HepG2 (cell line): ENCODE results near the gene CTNND2. TPM values are rescaled to one million over a fixed set of nuclear protein-coding genes. Genes with fewer than 3 reads are reported as not detected.

ENCODE experiments used
- ATAC-seq: fragments of 200-7000 bp; cut with Tn5 transposase; 3 replicates; pipeline ENCODE4 v1.9.1; 2020; ENCODE audit warnings: mild to moderate bottlenecking, moderate library complexity
- BruUV-seq: library from RNA; stranded (reverse); fragments of 400-500 nt; replicated peaks from 2 replicates; lab custom pipeline; 2021; lab: Mats Ljungman, UMichigan
- CTCF ChIA-PET: fragments of 300-600 bp; formaldehyde crosslinking; extraction: SDS; loops from one replicate; lab custom pipeline; 2021; ENCODE audit warnings: low total read pairs, inconsistent platforms, low intra/inter-chr PET ratio; lab: Yijun Ruan, JAX
- POLR2A ChIA-PET: fragments of 350-600 bp; sonication (Branson Sonifier 250); formaldehyde crosslinking; loops from one replicate; lab custom pipeline; 2020; ENCODE audit warnings: antibody characterized with exemption, inconsistent platforms; lab: Yijun Ruan, JAX
- DNase-seq: peaks from one replicate; pipeline ENCODE4 v3.0.0-alpha.2; 2015; ENCODE audit warnings: low spot score
- FAIRE-seq: peaks from 3 replicates; lab custom pipeline; 2011; peaks lifted over from hg19 to GRCh38; lab: Jason Lieb, UNC
- H2AFZ ChIP-seq: one replicate; pipeline ENCODE4 v1.6.1; 2011; ENCODE audit warnings: low read length, inconsistent platforms
- H3K27ac ChIP-seq: fragments of 300-600 bp; 3 replicates; pipeline ENCODE4 v1.8.0; 2011; ENCODE audit warnings: mixed run types, mild to moderate bottlenecking, mixed read lengths, low read length, inconsistent platforms; ENCODE audit not compliant: insufficient read depth; ENCODE audit errors: extremely low read length
- H3K27me3 ChIP-seq, 2 experiments: fragments of 200-600 bp in 1 of 2; 2 replicates in 1 of 2; 3 replicates in 1 of 2; pipeline versions ENCODE4 v1.6.0 to v1.8.0; 2011; ENCODE audit warnings: low read length in 2 of 2, mild to moderate bottlenecking in 2 of 2, moderate library complexity in 2 of 2, inconsistent platforms in 1 of 2; ENCODE audit not compliant: insufficient read depth in 2 of 2, control insufficient read depth in 1 of 2
- H3K36me3 ChIP-seq, 2 experiments: fragments of 200-600 bp in 1 of 2; replicated peaks in 1 of 2; 2 replicates in 1 of 2; 3 replicates in 1 of 2; pipeline versions ENCODE4 v1.5.1 to v1.8.0; 2011; ENCODE audit warnings: low read length in 2 of 2, inconsistent platforms in 1 of 2; ENCODE audit not compliant: insufficient read depth in 2 of 2, control insufficient read depth in 1 of 2
- H3K4me1 ChIP-seq: 2 replicates; pipeline ENCODE4 v1.5.1; 2012; ENCODE audit warnings: low read length, inconsistent platforms; ENCODE audit not compliant: insufficient read depth
- H3K4me2 ChIP-seq: 2 replicates; pipeline ENCODE4 v1.6.0; 2011; ENCODE audit warnings: low read depth, low read length, inconsistent platforms
- H3K4me3 ChIP-seq, 3 experiments: fragments of 200-600 bp in 1 of 3; sonication (generic), shearing (Covaris generic) in 1 of 3; replicated peaks in 1 of 3; 2 replicates each; pipeline ENCODE4 v1.5.1; 2011 to 2016; ENCODE audit warnings: low read length in 3 of 3, inconsistent platforms in 2 of 3, low read depth in 2 of 3, mild to moderate bottlenecking in 2 of 3, control low read depth in 1 of 3, mixed read lengths in 1 of 3; ENCODE audit not compliant: insufficient read depth in 1 of 3
- H3K79me2 ChIP-seq: one replicate; pipeline ENCODE4 v1.6.1; 2011; ENCODE audit warnings: low read length, inconsistent platforms; ENCODE audit not compliant: insufficient read depth
- H3K9ac ChIP-seq: 2 replicates; pipeline ENCODE4 v1.6.0; 2011; ENCODE audit warnings: mild to moderate bottlenecking, low read depth, low read length, inconsistent platforms; ENCODE audit not compliant: insufficient read depth
- H3K9me3 ChIP-seq: 2 replicates; pipeline ENCODE4 v1.5.1; 2012; ENCODE audit warnings: mild to moderate bottlenecking, low read length
- H4K20me1 ChIP-seq: 2 replicates; pipeline ENCODE4 v1.6.0; 2011; ENCODE audit warnings: inconsistent platforms, mild to moderate bottlenecking, low read length, moderate library complexity; ENCODE audit not compliant: insufficient read depth
- CEBPG ChIP-seq: IDR thresholded peaks from 2 replicates; pipeline ENCODE4 v1.6.1; 2016
- GATAD2A ChIP-seq: IDR thresholded peaks from 2 replicates; pipeline ENCODE4 v1.6.1; 2016
- HNRNPUL1 ChIP-seq: fragments of 200-400 bp; formaldehyde crosslinking; IDR thresholded peaks from 2 replicates; pipeline ENCODE4 v1.6.1; 2017; ENCODE audit warnings: low read depth, mild to moderate bottlenecking, low read length, moderate library complexity
- MBD4 ChIP-seq: IDR thresholded peaks from 2 replicates; pipeline ENCODE4 v1.6.1; 2012; ENCODE audit warnings: low read length, inconsistent platforms, borderline replicate concordance
- POLR2AphosphoS5 ChIP-seq: IDR thresholded peaks from 2 replicates; pipeline ENCODE4 v1.6.1; 2012; ENCODE audit warnings: low read depth, low read length
- SNAPC2 ChIP-seq: sonication (generic); formaldehyde crosslinking; IDR thresholded peaks from 2 replicates; pipeline ENCODE4 v1.8.1; 2022; ENCODE audit warnings: mild to moderate bottlenecking, missing genetic modification reagents
- SRSF1 ChIP-seq: fragments of 200-400 bp; formaldehyde crosslinking; optimal IDR thresholded peaks from 2 replicates; pipeline ENCODE3; 2017; ENCODE audit warnings: mild to moderate bottlenecking, low read depth, low read length, moderate library complexity
- SRSF4 ChIP-seq: fragments of 200-400 bp; formaldehyde crosslinking; IDR thresholded peaks from one replicate; pipeline ENCODE4 v1.6.1; 2018; ENCODE audit warnings: mild to moderate bottlenecking, low read depth, low read length, moderate library complexity; ENCODE audit not compliant: poor library complexity, severe bottlenecking
- STAG1 ChIP-seq: sonication (generic); formaldehyde crosslinking; IDR thresholded peaks from 2 replicates; pipeline ENCODE4 v1.4.0; 2020; ENCODE audit warnings: missing genetic modification reagents
- whole genome bisulfite sequencing: methylation state at CpG from one replicate; pipeline ENCODE4 v1.1.6; 2017; ENCODE audit warnings: low lambda C conversion rate; 5-methylcytosine and 5-hydroxymethylcytosine counted together
- in situ Hi-C: cut with HindIII; loops from 2 replicates; pipeline ENCODE4 v1.10.0; 2017; ENCODE audit warnings: low pct_unique_long_range_greater_than_20kb; ENCODE audit not compliant: extremely low pct_ligation_motif_present
- intact Hi-C: fragments of 100-400 bp; cut with micrococcal nuclease; formaldehyde crosslinking; loops from one replicate; pipeline ENCODE4 v1.10.0; 2022; ENCODE audit not compliant: unreplicated experiment
- polyA plus RNA-seq, 8 experiments: library from polyadenylated mRNA; depleted of rRNA in 3 of 8; stranded (reverse) in 7 of 8; unstranded in 1 of 8; fragments of >200 nt; fragmentation: Illumina TruSeq in 4 of 8; extraction: Trizol in 4 of 8; gene quantifications; 2 replicates each; pipeline versions ENCODE4 v1.2.1 to v1.2.3, GENCODE V29; 2011 to 2016; ENCODE audit warnings: low read depth in 4 of 8, missing spikeins in 1 of 8, mixed read lengths in 1 of 8; ENCODE audit not compliant: insufficient read depth in 1 of 8
- total RNA-seq, 5 experiments: library from RNA; depleted of rRNA; stranded (reverse); fragments of >200 nt; fragmentation: Illumina TruSeq; extraction: Trizol; gene quantifications; 2 replicates each; pipeline ENCODE4 v1.2.3, GENCODE V29; 2016; ENCODE audit warnings: low read depth in 1 of 5
- TF ChIP-seq, protein P1 (sequence below): sonication (generic); formaldehyde crosslinking; IDR thresholded peaks from 2 replicates; pipeline ENCODE4 v1.4.0; 2020; ENCODE audit warnings: low read depth, missing genetic modification reagents
- TF ChIP-seq, protein P2 (sequence below): sonication (generic); formaldehyde crosslinking; IDR thresholded peaks from 2 replicates; pipeline ENCODE4 v1.4.0; 2020; ENCODE audit warnings: missing genetic modification reagents

Gene CTNND2
- total and polyA plus RNA-seq, 2 of the 13 experiments (the other 11 are each of a cell fraction or from before 2014, with no cell fraction given): not detected

DNA sequence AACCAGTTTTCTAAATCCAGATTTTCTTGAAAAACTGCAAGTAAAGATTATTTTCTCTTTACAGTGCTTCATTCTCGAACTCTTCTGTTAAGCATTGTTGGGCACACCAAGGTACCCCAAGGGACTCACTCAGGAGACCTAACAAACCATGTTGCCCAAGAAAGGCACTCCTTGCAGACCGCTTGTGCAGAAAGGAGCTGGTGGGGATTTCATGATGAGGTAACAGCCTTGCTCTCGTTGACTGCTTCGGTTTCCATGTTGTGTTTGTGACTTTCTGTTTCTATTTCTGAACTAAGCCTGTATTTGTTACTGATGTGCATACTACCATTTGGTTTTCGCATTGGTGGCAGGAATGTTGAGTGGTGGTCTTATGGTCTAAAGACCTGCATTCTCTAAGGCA lies 876.6 kb downstream of the CTNND2 start:
- Histone ChIP-seq H3K79me2 (no peaks in the 10 kb centered on the region), H3K36me3 (no peaks in the 10 kb centered on the region), H3K4me2 (no peak overlapping the region), H3K27ac (no peak overlapping the region), H3K9me3 (peaks cover 6% of the 10 kb centered on the region), H2AFZ (no peak overlapping the region)
- ChIA-PET CTCF (no interaction called here), POLR2A (no interaction called here)
- ATAC-seq (no peak), DNase-seq (no peak)
- WGBS: 9% methylated on average over 5 of the region's 5 CpGs
- intact Hi-C loops: no loop called here
- in situ Hi-C loops: no loop called here
- TF ChIP-seq SRSF4 (no peak), GATAD2A (CRISPR knock-in tag) (no peak), CEBPG (no peak), SRSF1 (no peak), MBD4 (no peak), POLR2AphosphoS5 (no peak), STAG1 (no peak), HNRNPUL1 (no peak), SNAPC2 (no peak)
- TF ChIP-seq, protein P1, sequence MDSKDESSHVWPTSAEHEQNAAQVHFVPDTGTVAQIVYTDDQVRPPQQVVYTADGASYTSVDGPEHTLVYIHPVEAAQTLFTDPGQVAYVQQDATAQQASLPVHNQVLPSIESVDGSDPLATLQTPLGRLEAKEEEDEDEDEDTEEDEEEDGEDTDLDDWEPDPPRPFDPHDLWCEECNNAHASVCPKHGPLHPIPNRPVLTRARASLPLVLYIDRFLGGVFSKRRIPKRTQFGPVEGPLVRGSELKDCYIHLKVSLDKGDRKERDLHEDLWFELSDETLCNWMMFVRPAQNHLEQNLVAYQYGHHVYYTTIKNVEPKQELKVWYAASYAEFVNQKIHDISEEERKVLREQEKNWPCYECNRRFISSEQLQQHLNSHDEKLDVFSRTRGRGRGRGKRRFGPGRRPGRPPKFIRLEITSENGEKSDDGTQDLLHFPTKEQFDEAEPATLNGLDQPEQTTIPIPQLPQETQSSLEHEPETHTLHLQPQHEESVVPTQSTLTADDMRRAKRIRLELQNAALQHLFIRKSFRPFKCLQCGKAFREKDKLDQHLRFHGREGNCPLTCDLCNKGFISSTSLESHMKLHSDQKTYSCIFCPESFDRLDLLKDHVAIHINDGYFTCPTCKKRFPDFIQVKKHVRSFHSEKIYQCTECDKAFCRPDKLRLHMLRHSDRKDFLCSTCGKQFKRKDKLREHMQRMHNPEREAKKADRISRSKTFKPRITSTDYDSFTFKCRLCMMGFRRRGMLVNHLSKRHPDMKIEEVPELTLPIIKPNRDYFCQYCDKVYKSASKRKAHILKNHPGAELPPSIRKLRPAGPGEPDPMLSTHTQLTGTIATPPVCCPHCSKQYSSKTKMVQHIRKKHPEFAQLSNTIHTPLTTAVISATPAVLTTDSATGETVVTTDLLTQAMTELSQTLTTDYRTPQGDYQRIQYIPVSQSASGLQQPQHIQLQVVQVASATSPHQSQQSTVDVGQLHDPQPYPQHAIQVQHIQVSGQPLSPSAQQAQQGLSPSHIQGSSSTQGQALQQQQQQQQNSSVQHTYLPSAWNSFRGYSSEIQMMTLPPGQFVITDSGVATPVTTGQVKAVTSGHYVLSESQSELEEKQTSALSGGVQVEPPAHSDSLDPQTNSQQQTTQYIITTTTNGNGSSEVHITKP (CRISPR knock-in tag): no peak
- TF ChIP-seq, protein P2, sequence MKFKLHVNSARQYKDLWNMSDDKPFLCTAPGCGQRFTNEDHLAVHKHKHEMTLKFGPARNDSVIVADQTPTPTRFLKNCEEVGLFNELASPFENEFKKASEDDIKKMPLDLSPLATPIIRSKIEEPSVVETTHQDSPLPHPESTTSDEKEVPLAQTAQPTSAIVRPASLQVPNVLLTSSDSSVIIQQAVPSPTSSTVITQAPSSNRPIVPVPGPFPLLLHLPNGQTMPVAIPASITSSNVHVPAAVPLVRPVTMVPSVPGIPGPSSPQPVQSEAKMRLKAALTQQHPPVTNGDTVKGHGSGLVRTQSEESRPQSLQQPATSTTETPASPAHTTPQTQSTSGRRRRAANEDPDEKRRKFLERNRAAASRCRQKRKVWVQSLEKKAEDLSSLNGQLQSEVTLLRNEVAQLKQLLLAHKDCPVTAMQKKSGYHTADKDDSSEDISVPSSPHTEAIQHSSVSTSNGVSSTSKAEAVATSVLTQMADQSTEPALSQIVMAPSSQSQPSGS: no peak
- TF ChIP-seq, all 625 proteins: peak for 0
- Histone ChIP-seq H3K4me1 (no peaks in the 10 kb centered on the region), H3K4me3 (no peak overlapping the region), H3K9ac (no peak overlapping the region), H4K20me1 (no peaks in the 10 kb centered on the region), H3K27me3 (no peaks in the 10 kb centered on the region; a peak in 1 of 5 replicates)
- no peak for FAIRE-seq
- no TSS peak for BruUV-seq
